H9 (cell line): ENCODE results near the gene BACH2. TPM values are rescaled to one million over a fixed set of nuclear protein-coding genes. Genes with fewer than 3 reads are reported as not detected.

ENCODE experiments used
- DNase-seq: peaks from one replicate; pipeline ENCODE4 v3.0.0-alpha.2; 2017
- H2AFZ ChIP-seq: one replicate; pipeline ENCODE4 v1.6.1; 2013; ENCODE audit warnings: mild to moderate bottlenecking, low read length, control low read depth, moderate library complexity
- H2AK5ac ChIP-seq: 2 replicates; pipeline ENCODE4 v1.6.1; 2013; ENCODE audit warnings: low read length, control low read depth, mixed read lengths; ENCODE audit not compliant: insufficient read length
- H2BK120ac ChIP-seq: one replicate; pipeline ENCODE4 v1.6.1; 2013; ENCODE audit warnings: low read depth, mild to moderate bottlenecking, low read length, control low read depth, inconsistent platforms; ENCODE audit not compliant: poor library complexity, severe bottlenecking
- H2BK12ac ChIP-seq: 2 replicates; pipeline ENCODE4 v1.6.1; 2013; ENCODE audit warnings: low read length, control low read depth, mixed read lengths, low read depth; ENCODE audit not compliant: insufficient read length
- H2BK15ac ChIP-seq: 2 replicates; pipeline ENCODE4 v1.6.1; 2013; ENCODE audit warnings: low read depth, low read length, control low read depth
- H2BK20ac ChIP-seq: one replicate; pipeline ENCODE4 v1.6.1; 2013; ENCODE audit warnings: low read depth, mild to moderate bottlenecking, low read length, control low read depth, inconsistent platforms; ENCODE audit not compliant: poor library complexity, severe bottlenecking
- H2BK5ac ChIP-seq: 2 replicates; pipeline ENCODE4 v1.6.1; 2013; ENCODE audit warnings: low read length, control low read depth, mixed read lengths; ENCODE audit not compliant: insufficient read length
- H3K14ac ChIP-seq: 2 replicates; pipeline ENCODE4 v1.6.1; 2013; ENCODE audit warnings: low read length, control low read depth; ENCODE audit not compliant: insufficient read depth
- H3K18ac ChIP-seq: 2 replicates; pipeline ENCODE4 v1.6.1; 2013; ENCODE audit warnings: low read depth, mild to moderate bottlenecking, mixed read lengths, low read length, control low read depth; ENCODE audit not compliant: insufficient read length
- H3K23ac ChIP-seq: 2 replicates; pipeline ENCODE4 v1.6.1; 2013; ENCODE audit warnings: low read length, control low read depth, mixed read lengths, low read depth; ENCODE audit not compliant: insufficient read length
- H3K23me2 ChIP-seq: 2 replicates; pipeline ENCODE4 v1.6.1; 2013; ENCODE audit warnings: low read depth, mild to moderate bottlenecking, mixed read lengths, low read length, control low read depth; ENCODE audit not compliant: insufficient read length, poor library complexity, severe bottlenecking
- H3K27ac ChIP-seq: 2 replicates; pipeline ENCODE4 v1.5.1; 2013; ENCODE audit warnings: low read length, control low read depth, mixed read lengths, low read depth; ENCODE audit not compliant: insufficient read length
- H3K27me3 ChIP-seq: 2 replicates; pipeline ENCODE4 v1.6.1; 2013; ENCODE audit warnings: low read length, control low read depth, inconsistent platforms; ENCODE audit not compliant: insufficient read depth
- H3K4ac ChIP-seq: 2 replicates; pipeline ENCODE4 v1.6.1; 2013; ENCODE audit warnings: low read depth, mild to moderate bottlenecking, control low read depth, inconsistent platforms, low read length, moderate library complexity
- H3K4me1 ChIP-seq: 2 replicates; pipeline ENCODE4 v1.6.1; 2013; ENCODE audit warnings: low read length, control low read depth, inconsistent platforms; ENCODE audit not compliant: insufficient read depth
- H3K4me2 ChIP-seq: 2 replicates; pipeline ENCODE4 v1.6.1; 2013; ENCODE audit warnings: low read length, control low read depth, mixed read lengths; ENCODE audit not compliant: insufficient read length, insufficient read depth
- H3K56ac ChIP-seq: 2 replicates; pipeline ENCODE4 v1.6.1; 2013; ENCODE audit warnings: low read depth, mild to moderate bottlenecking, mixed read lengths, low read length, control low read depth; ENCODE audit not compliant: insufficient read length
- H3K79me1 ChIP-seq: 2 replicates; pipeline ENCODE4 v1.6.1; 2013; ENCODE audit warnings: low read depth, mild to moderate bottlenecking, moderate library complexity, low read length, control low read depth, inconsistent platforms; ENCODE audit not compliant: insufficient read depth, poor library complexity, severe bottlenecking
- H3K79me2 ChIP-seq: 2 replicates; pipeline ENCODE4 v1.6.1; 2013; ENCODE audit warnings: low read length, control low read depth, inconsistent platforms; ENCODE audit not compliant: insufficient read depth
- H3K9ac ChIP-seq: 2 replicates; pipeline ENCODE4 v1.6.1; 2013; ENCODE audit warnings: low read length, control low read depth, mixed read lengths; ENCODE audit not compliant: insufficient read length; ENCODE audit errors: extremely low read depth
- H3K9me3 ChIP-seq: one replicate; pipeline ENCODE4 v1.6.1; 2013; ENCODE audit warnings: low read depth, low read length, inconsistent platforms; ENCODE audit not compliant: control insufficient read depth
- H3T11ph ChIP-seq: one replicate; pipeline ENCODE4 v1.6.1; 2013; ENCODE audit warnings: mild to moderate bottlenecking, low read length, control low read depth, inconsistent platforms
- H4K20me1 ChIP-seq: one replicate; pipeline ENCODE4 v1.6.1; 2013; ENCODE audit not compliant: control insufficient read depth, insufficient read length, insufficient read depth
- H4K5ac ChIP-seq: 2 replicates; pipeline ENCODE4 v1.6.1; 2013; ENCODE audit warnings: low read depth, mild to moderate bottlenecking, mixed read lengths, low read length, control low read depth; ENCODE audit not compliant: insufficient read length
- H4K8ac ChIP-seq: replicated peaks from 2 replicates; pipeline ENCODE4 v1.6.1; 2013; ENCODE audit warnings: low read length, control low read depth, mixed read lengths, low read depth; ENCODE audit not compliant: insufficient read length
- H4K91ac ChIP-seq: 2 replicates; pipeline ENCODE4 v1.6.1; 2013; ENCODE audit warnings: low read depth, mild to moderate bottlenecking, moderate library complexity, mixed read lengths, low read length, control low read depth; ENCODE audit not compliant: insufficient read length
- H3K27ac Mint-ChIP-seq, 3 experiments: 2 replicates in 2 of 3; 3 replicates in 1 of 3; pipeline ENCODE4 v1.8.0; 2020 to 2021; ENCODE audit warnings: mixed read lengths in 3 of 3, mild to moderate bottlenecking in 1 of 3, moderate library complexity in 1 of 3
- H3K27me3 Mint-ChIP-seq: 2 replicates; pipeline ENCODE4 v1.8.0; 2021; ENCODE audit warnings: low read depth, mild to moderate bottlenecking, moderate library complexity, mixed read lengths
- H3K36me3 Mint-ChIP-seq, 3 experiments: 2 replicates in 2 of 3; 3 replicates in 1 of 3; pipeline ENCODE4 v1.8.0; 2020 to 2021; ENCODE audit warnings: low read depth in 3 of 3, mixed read lengths in 3 of 3; ENCODE audit not compliant: insufficient read depth in 1 of 3
- H3K4me1 Mint-ChIP-seq, 2 experiments: 2 replicates each; pipeline ENCODE4 v1.8.0; 2020; ENCODE audit warnings: mixed read lengths in 2 of 2
- H3K4me3 Mint-ChIP-seq, 2 experiments: 2 replicates in 1 of 2; 3 replicates in 1 of 2; pipeline ENCODE4 v1.8.0; 2020 to 2021; ENCODE audit warnings: mild to moderate bottlenecking in 2 of 2, mixed read lengths in 2 of 2, moderate library complexity in 1 of 2
- H3K9me3 Mint-ChIP-seq, 2 experiments: 2 replicates in 1 of 2; 3 replicates in 1 of 2; pipeline ENCODE4 v1.8.0; 2020; ENCODE audit warnings: mild to moderate bottlenecking in 2 of 2, mixed read lengths in 2 of 2, moderate library complexity in 1 of 2
- WGBS: extraction: QIAGEN DNeasy Blood & Tissue Kit; methylation state at CpG from one replicate; pipeline ENCODE4 v1.1.7; 2013; ENCODE audit warnings: missing lambda C conversion rate, low lambda C conversion rate, mixed read lengths; ENCODE audit not compliant: insufficient read length; ENCODE audit errors: extremely low coverage; 5-methylcytosine and 5-hydroxymethylcytosine counted together
- total RNA-seq: library from RNA; stranded (reverse); gene quantifications from 2 replicates; pipeline ENCODE4 v1.2.1, GENCODE V29; 2021
- TF ChIP-seq, protein P1 (sequence below): fragments of 200-600 bp; sonication (generic); conservative IDR thresholded peaks from 3 replicates; pipeline ENCODE4 v1.8.0; 2021; ENCODE audit warnings: antibody characterized with exemption, mild to moderate bottlenecking

The BACH2 gene
- total RNA-seq, 1 experiment from 2014 or later, result 2.0 TPM

DNA sequence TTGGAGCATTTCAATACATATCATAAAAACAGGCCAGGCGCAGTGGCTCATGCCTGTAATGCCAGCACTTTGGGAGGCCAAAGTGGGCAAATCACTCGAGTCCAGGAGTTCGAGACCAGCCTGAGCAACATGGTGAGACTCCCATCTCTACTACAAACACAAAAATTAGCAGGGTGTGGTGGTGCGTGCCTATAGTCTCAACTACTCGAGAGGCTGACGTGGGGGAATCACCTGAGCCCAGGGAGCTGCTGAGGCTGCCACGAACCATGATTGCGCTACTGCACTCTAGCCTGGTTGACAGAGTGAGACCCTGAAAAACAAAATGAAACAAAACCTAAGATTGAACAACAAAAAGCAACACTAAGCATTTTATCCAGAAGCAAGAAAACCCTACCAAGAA, 47.2 kb downstream of the BACH2 start:
- H3K4me1 ChIP-seq, result no peaks in the 10 kb centered on the region
- H3K14ac ChIP-seq, result no peak overlapping the region
- H4K5ac ChIP-seq, result no peak overlapping the region
- H3K79me2 ChIP-seq, result no peaks in the 10 kb centered on the region
- no peak overlapping the region for H3K18ac ChIP-seq
- TF ChIP-seq, protein P1, sequence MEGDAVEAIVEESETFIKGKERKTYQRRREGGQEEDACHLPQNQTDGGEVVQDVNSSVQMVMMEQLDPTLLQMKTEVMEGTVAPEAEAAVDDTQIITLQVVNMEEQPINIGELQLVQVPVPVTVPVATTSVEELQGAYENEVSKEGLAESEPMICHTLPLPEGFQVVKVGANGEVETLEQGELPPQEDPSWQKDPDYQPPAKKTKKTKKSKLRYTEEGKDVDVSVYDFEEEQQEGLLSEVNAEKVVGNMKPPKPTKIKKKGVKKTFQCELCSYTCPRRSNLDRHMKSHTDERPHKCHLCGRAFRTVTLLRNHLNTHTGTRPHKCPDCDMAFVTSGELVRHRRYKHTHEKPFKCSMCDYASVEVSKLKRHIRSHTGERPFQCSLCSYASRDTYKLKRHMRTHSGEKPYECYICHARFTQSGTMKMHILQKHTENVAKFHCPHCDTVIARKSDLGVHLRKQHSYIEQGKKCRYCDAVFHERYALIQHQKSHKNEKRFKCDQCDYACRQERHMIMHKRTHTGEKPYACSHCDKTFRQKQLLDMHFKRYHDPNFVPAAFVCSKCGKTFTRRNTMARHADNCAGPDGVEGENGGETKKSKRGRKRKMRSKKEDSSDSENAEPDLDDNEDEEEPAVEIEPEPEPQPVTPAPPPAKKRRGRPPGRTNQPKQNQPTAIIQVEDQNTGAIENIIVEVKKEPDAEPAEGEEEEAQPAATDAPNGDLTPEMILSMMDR, result no peak
- no peak overlapping the region for H4K8ac ChIP-seq
- H3K9me3 Mint-ChIP-seq, result no peaks in the 10 kb centered on the region
- H4K20me1 ChIP-seq, result no peaks in the 10 kb centered on the region
- H3K9ac ChIP-seq, result no peak overlapping the region
- H2BK15ac ChIP-seq, result no peak overlapping the region
- H3K4me1 Mint-ChIP-seq, result no peaks in the 10 kb centered on the region
- H2BK12ac ChIP-seq, result no peak overlapping the region
- no peak overlapping the region for H4K91ac ChIP-seq
- H3K4me3 Mint-ChIP-seq, result no peak overlapping the region
- H2BK120ac ChIP-seq, result no peak overlapping the region
- H3K36me3 Mint-ChIP-seq, result no peaks in the 10 kb centered on the region
- no peak overlapping the region for H3T11ph ChIP-seq
- H3K79me1 ChIP-seq, result no peaks in the 10 kb centered on the region
- no peak overlapping the region for H2BK5ac ChIP-seq
- no peak overlapping the region for H3K56ac ChIP-seq
- H3K4ac ChIP-seq, result no peak overlapping the region
- H3K23ac ChIP-seq, result no peak overlapping the region
- H2BK20ac ChIP-seq, result no peak overlapping the region
- H3K27ac ChIP-seq, result no peak overlapping the region
- no peak overlapping the region; a peak in 1 of 7 replicates for H3K27ac Mint-ChIP-seq
- H3K9me3 ChIP-seq, result no peaks in the 10 kb centered on the region
- DNase-seq, result no peak
- no peak overlapping the region for H2AK5ac ChIP-seq
- no peaks in the 10 kb centered on the region for H3K23me2 ChIP-seq
- H2AFZ ChIP-seq, result no peak overlapping the region
- no peaks in the 10 kb centered on the region for H3K27me3 Mint-ChIP-seq
- H3K4me2 ChIP-seq, result no peak overlapping the region
- no peaks in the 10 kb centered on the region for H3K27me3 ChIP-seq
- WGBS, result no CpG with 5 or more reads among the region's 8 CpGs
